OCI-LY7 (cell line): Measurements from ENCODE around the gene OSBP2. TPM values are rescaled to one million over a fixed set of nuclear protein-coding genes. Genes with fewer than 3 reads are reported as not detected.

ENCODE experiments used
- BruUV-seq: library from RNA; stranded (reverse); fragments of 400-500 nt; replicated peaks from 2 replicates; lab custom pipeline; 2021; lab: Mats Ljungman, UMichigan
- CTCF ChIA-PET: fragments of 300-600 bp; sonication (Branson Sonifier 250); formaldehyde crosslinking; loops from one replicate; lab custom pipeline; 2022; ENCODE audit warnings: antibody characterized with exemption; ENCODE audit not compliant: unreplicated experiment; lab: Charles Lee
- POLR2A ChIA-PET: fragments of 300-600 bp; sonication (Branson Sonifier 250); formaldehyde crosslinking; loops from one replicate; lab custom pipeline; 2022; ENCODE audit warnings: antibody characterized with exemption; lab: Charles Lee
- DNase-seq: peaks from one replicate; pipeline ENCODE4 v3.0.0-alpha.2; 2015; ENCODE audit warnings: low spot score
- H2AFZ ChIP-seq: fragments of 200-600 bp; sonication (generic), shearing (Covaris generic); 2 replicates; pipeline ENCODE4 v1.6.1; 2014; ENCODE audit warnings: mild to moderate bottlenecking, antibody characterized with exemption, low read length, moderate library complexity
- H3K27ac ChIP-seq: fragments of 200-600 bp; sonication (generic); 2 replicates; pipeline ENCODE4 v1.5.1; 2014; ENCODE audit warnings: mixed run types, low read depth, mild to moderate bottlenecking, moderate library complexity, low read length, inconsistent platforms; ENCODE audit not compliant: poor library complexity, severe bottlenecking
- H3K36me3 ChIP-seq: fragments of 200-600 bp; sonication (generic); 2 replicates; pipeline ENCODE4 v1.6.1; 2014; ENCODE audit warnings: mild to moderate bottlenecking, antibody characterized with exemption, low read length, moderate library complexity, mixed read lengths; ENCODE audit not compliant: insufficient read depth
- H3K4me1 ChIP-seq: fragments of 200-600 bp; sonication (generic); 2 replicates; pipeline ENCODE4 v1.5.1; 2014; ENCODE audit warnings: mild to moderate bottlenecking, low read length; ENCODE audit not compliant: insufficient read depth, poor library complexity, severe bottlenecking
- H3K4me2 ChIP-seq: fragments of 200-600 bp; sonication (generic); 2 replicates; pipeline ENCODE4 v1.6.1; 2014; ENCODE audit warnings: mild to moderate bottlenecking, low read length
- H3K4me3 ChIP-seq: fragments of 200-600 bp; sonication (generic); 2 replicates; pipeline ENCODE4 v1.5.1; 2014; ENCODE audit warnings: mild to moderate bottlenecking, low read depth, low read length; ENCODE audit not compliant: poor library complexity, severe bottlenecking
- H3K79me2 ChIP-seq: fragments of 200-600 bp; sonication (generic); 2 replicates; pipeline ENCODE4 v1.6.1; 2016; ENCODE audit warnings: low read depth, mild to moderate bottlenecking, low read length, moderate library complexity, mixed read lengths; ENCODE audit not compliant: insufficient read depth
- H3K9me2 ChIP-seq: fragments of 200-600 bp; sonication (generic); 2 replicates; pipeline ENCODE4 v1.6.1; 2016; ENCODE audit warnings: mild to moderate bottlenecking, low read length, mixed read lengths; ENCODE audit not compliant: insufficient read depth
- H3K9me3 ChIP-seq: fragments of 200-600 bp; sonication (generic); 2 replicates; pipeline ENCODE4 v1.6.1; 2014; ENCODE audit warnings: mild to moderate bottlenecking, mixed run types, low read length, mixed read lengths
- H4K20me1 ChIP-seq: fragments of 200-600 bp; sonication (generic); 2 replicates; pipeline ENCODE4 v1.6.1; 2014; ENCODE audit warnings: mild to moderate bottlenecking, antibody characterized with exemption, low read length, moderate library complexity, mixed read lengths; ENCODE audit not compliant: insufficient read depth
- CTCF ChIP-seq: fragments of 200-600 bp; sonication (generic); conservative IDR thresholded peaks from 2 replicates; pipeline ENCODE4 v1.5.1; 2014; ENCODE audit warnings: mild to moderate bottlenecking, antibody characterized with exemption, low read length, moderate library complexity, mixed read lengths
- EZH2phosphoT487 ChIP-seq: fragments of 200-600 bp; sonication (generic); IDR thresholded peaks from 2 replicates; pipeline ENCODE4 v1.6.1; 2018; ENCODE audit warnings: low read depth, borderline replicate concordance, mild to moderate bottlenecking, mixed run types, antibody characterized with exemption, low read length, moderate library complexity, mixed read lengths
- intact Hi-C: fragments of 100-400 bp; cut with micrococcal nuclease; formaldehyde crosslinking; loops from one replicate; pipeline ENCODE4 v1.10.0; 2022; ENCODE audit not compliant: unreplicated experiment
- total RNA-seq, 2 experiments: library from RNA; depleted of rRNA in 1 of 2; stranded (reverse); fragments of >200 nt in 1 of 2; shearing (Covaris generic) in 1 of 2; gene quantifications; 2 replicates each; pipeline ENCODE4 v1.2.3, GENCODE V29; 2014 to 2022

Gene OSBP2
- total RNA-seq, 2 experiments from 2014 or later = 0.19 to 0.34 TPM

- CTCF ChIA-PET = no interaction called here
- POLR2A ChIA-PET = no interaction called here
These were observed 47.9 kb downstream of the OSBP2 start for GRCh38 chr22:30742291-30743256.

GRCh38 chr22:30743257-30744020 is 48.8 kb downstream of the OSBP2 start:
- Histone ChIP-seq H3K4me2 (no peak overlapping the region), H3K36me3 (no peaks in the 10 kb centered on the region), H3K4me1 (no peaks in the 10 kb centered on the region), H2AFZ (no peak overlapping the region), H4K20me1 (no peaks in the 10 kb centered on the region), H3K27ac (no peak overlapping the region), H3K9me3 (no peaks in the 10 kb centered on the region), H3K4me3 (no peak overlapping the region), H3K79me2 (no peaks in the 10 kb centered on the region), H3K9me2 (no peaks in the 10 kb centered on the region)
- TF ChIP-seq CTCF = no peak
- no peak for TF ChIP-seq EZH2phosphoT487
- POLR2A ChIA-PET = no interaction called here
- BruUV-seq = no TSS peak
- DNase-seq = no peak
- CTCF ChIA-PET = no interaction called here
- intact Hi-C loops = no loop called here

More at GRCh38 chr22:30742291-30743256, 47.9 kb downstream of the OSBP2 start:
- no peaks in the 10 kb centered on the region for H3K9me3 ChIP-seq
- no peak overlapping the region for H3K4me2 ChIP-seq
- no peaks in the 10 kb centered on the region for H3K36me3 ChIP-seq
- H2AFZ ChIP-seq = no peak overlapping the region
- no peak overlapping the region for H3K27ac ChIP-seq
- TF ChIP-seq EZH2phosphoT487 (no peak), CTCF (no peak)
- no peaks in the 10 kb centered on the region for H4K20me1 ChIP-seq
- no peaks in the 10 kb centered on the region for H3K9me2 ChIP-seq
- no peak overlapping the region for H3K4me3 ChIP-seq
- no peaks in the 10 kb centered on the region for H3K4me1 ChIP-seq
- no peaks in the 10 kb centered on the region for H3K79me2 ChIP-seq
- no TSS peak for BruUV-seq
- intact Hi-C loops = no loop called here
- DNase-seq = no peak
